Stomach (tissue), 9 donors: ENCODE measurements around the gene HTT. TPM values are rescaled to one million over a fixed set of nuclear protein-coding genes. Genes with fewer than 3 reads are reported as not detected.

Source experiments
- DNase-seq, 2 donors: peaks; one replicate each; pipeline versions ENCODE4 v3.0.0 to v3.0.0-alpha.2; 2013 to 2019
- H3K27ac ChIP-seq, 5 donors: fragments of 200-600 bp in 4 of 5; sonication (generic) in 4 of 5; one replicate each; pipeline ENCODE4 v1.5.1; 2013 to 2019; ENCODE audit warnings: mild to moderate bottlenecking in 1 of 5, moderate library complexity in 1 of 5
- H3K27me3 ChIP-seq, 3 donors: fragments of 200-600 bp; sonication (generic); one replicate each; pipeline ENCODE4 v1.5.1; 2017 to 2019; ENCODE audit warnings: mixed run types in 1 of 3
- H3K36me3 ChIP-seq, 4 donors: fragments of 200-600 bp; sonication (generic); 1 replicate in 3 of 4; 2 replicates in 1 of 4; pipeline ENCODE4 v1.5.1; 2016 to 2019
- H3K4me1 ChIP-seq, 4 donors: fragments of 200-600 bp; sonication (generic); one replicate each; pipeline ENCODE4 v1.5.1; 2016 to 2019
- H3K4me3 ChIP-seq, 4 donors: fragments of 200-600 bp; sonication (generic) in 3 of 4; one replicate each; pipeline ENCODE4 v1.5.1; 2016 to 2019; ENCODE audit warnings: mild to moderate bottlenecking in 1 of 4
- H3K9me3 ChIP-seq, 4 donors: fragments of 200-600 bp; sonication (generic); one replicate each; pipeline ENCODE4 v1.5.1; 2016 to 2019
- CTCF ChIP-seq, 7 experiments: fragments of 450-650 bp in 4 of 7; fragments of 200-600 bp in 3 of 7; sonication (generic) in 3 of 7; IDR thresholded peaks; one replicate each; pipeline ENCODE4 v1.5.1; 2016 to 2019; ENCODE audit warnings: antibody characterized with exemption in 7 of 7, control low read depth in 2 of 7, mild to moderate bottlenecking in 1 of 7
- EP300 ChIP-seq: sonication (generic); formaldehyde crosslinking; IDR thresholded peaks from one replicate; pipeline ENCODE4 v1.6.1; 2017; ENCODE audit warnings: antibody characterized with exemption
- POLR2A ChIP-seq, 4 donors: fragments of 450-650 bp; IDR thresholded peaks; one replicate each; pipeline ENCODE4 v1.6.1; 2016; ENCODE audit warnings: antibody characterized with exemption in 4 of 4, control low read depth in 2 of 4, mild to moderate bottlenecking in 1 of 4, moderate library complexity in 1 of 4
- POLR2AphosphoS5 ChIP-seq, 3 donors: sonication (generic); formaldehyde crosslinking; IDR thresholded peaks; one replicate each; pipeline ENCODE4 v1.6.1; 2016; ENCODE audit warnings: antibody characterized with exemption in 3 of 3
- WGBS, 5 donors: extraction: QIAGEN DNeasy Blood & Tissue Kit in 3 of 5; methylation state at CpG; one replicate each; pipeline versions ENCODE4 v1.1.5 to v1.1.7; 2013 to 2018; 5-methylcytosine and 5-hydroxymethylcytosine counted together
- intact Hi-C: fragments of 100-400 bp; cut with DNase I; formaldehyde crosslinking; loops from one replicate; pipeline ENCODE4 v1.15.1; 2023; ENCODE audit warnings: low total_unique reads
- polyA plus RNA-seq, 3 donors: library from polyadenylated mRNA; stranded (reverse); fragments of 200-250 nt; gene quantifications; one replicate each; pipeline ENCODE4 v1.2.3, GENCODE V29; 2013
- total RNA-seq, 5 donors: library from RNA; depleted of rRNA; stranded (reverse); fragments of >200 nt; gene quantifications; one replicate each; pipeline versions ENCODE4 v1.1.0 to v1.2.3, GENCODE V29; 2014 to 2016
- donor health status: healthy with polysubstance abuse.
- donor health status: Bipolar disorder and iron deficiency.
- donor health status: healthy.

Gene HTT
- total and polyA plus RNA-seq, 8 donors = 3.4 to 95.7 (median 41.6) TPM

GRCh38 chr4:3200423-3201090, 126.1 kb downstream of the HTT start:
- no peak overlapping the region for H3K4me3 ChIP-seq
- intact Hi-C loops = no loop called here
- no peaks in the 10 kb centered on the region for H3K27me3 ChIP-seq
- H3K4me1 ChIP-seq = peaks cover 6 to 33% (median 30%) of the 10 kb centered on the region in 4 donors
- H3K36me3 ChIP-seq = peaks cover 12 to 67% (median 61%) of the 10 kb centered on the region in 4 donors
- TF ChIP-seq CTCF (IDR thresholded peaks at IDR 0.05) (no peak), POLR2A (IDR thresholded peaks at IDR 0.05) (no peak), EP300 (no peak), POLR2AphosphoS5 (IDR thresholded peaks at IDR 0.05) (no peak)
- H3K9me3 ChIP-seq = no peaks in the 10 kb centered on the region
- H3K27ac ChIP-seq = peak overlapping the region in 1 of 5 donors; percentile 34
- WGBS, 5 donors = 87 to 94% (median 93%) methylated on average over 7 to 8 of the region's 8 CpGs
- no peak for DNase-seq

GRCh38 chr4:3201718-3202702, 127.5 kb downstream of the HTT start:
- intact Hi-C loops = no loop called here
- Histone ChIP-seq H3K9me3 (no peaks in the 10 kb centered on the region), H3K27ac (peak overlapping the region in 4 of 5 donors; percentile 67 to 82 (median 76)), H3K4me3 (no peak overlapping the region), H3K36me3 (peaks cover 14 to 65% (median 59%) of the 10 kb centered on the region in 4 donors), H3K4me1 (peaks cover 6 to 33% (median 30%) of the 10 kb centered on the region in 4 donors), H3K27me3 (no peaks in the 10 kb centered on the region)
- no peak for TF ChIP-seq POLR2AphosphoS5 (IDR thresholded peaks at IDR 0.05)
- TF ChIP-seq CTCF (IDR thresholded peaks at IDR 0.05) = no peak
- TF ChIP-seq POLR2A (IDR thresholded peaks at IDR 0.05) = no peak
- peak; percentile 28 to 65 for DNase-seq
- 66 to 81% (median 71%) methylated on average over 11 of the region's 11 CpGs for WGBS, 5 donors

GRCh38 chr4:3202836-3203820, 128.6 kb downstream of the HTT start:
- peaks cover 6 to 41% (median 33%) of the 10 kb centered on the region in 4 donors for H3K4me1 ChIP-seq
- H3K36me3 ChIP-seq = peaks cover 18 to 67% (median 60%) of the 10 kb centered on the region in 4 donors
- no peak overlapping the region for H3K4me3 ChIP-seq
- peak overlapping the region in 4 of 5 donors; percentile 67 to 82 (median 76) for H3K27ac ChIP-seq
- TF ChIP-seq POLR2A (IDR thresholded peaks at IDR 0.05) (no peak), POLR2AphosphoS5 (IDR thresholded peaks at IDR 0.05) (no peak), EP300 (no peak), CTCF (IDR thresholded peaks at IDR 0.05) (no peak)
- no peaks in the 10 kb centered on the region for H3K9me3 ChIP-seq
- WGBS, 5 donors = 70 to 77% (median 74%) methylated on average over 22 of the region's 22 CpGs
- no peaks in the 10 kb centered on the region for H3K27me3 ChIP-seq
- intact Hi-C loops = no loop called here
- peak in 1 of 2 donors; percentile 38 for DNase-seq
